T1000 (cell line): ENCODE results near the gene SELE.
"Not testable (repeated sequence)": the region's sequence is repeated elsewhere in the genome, so short reads cannot be mapped to it uniquely, and the experiment has no call there.

Experiments used
- DNase-seq: peaks from one replicate; lab custom pipeline; 2025; ENCODE audit warnings: mixed read lengths; lab: John Stamatoyannopoulos, UW

SELE gene

GRCh38 chr1:169683661-169684060 lies 50.2 kb downstream of the SELE start:
- DNase-seq: no peak

GRCh38 chr1:169683168-169683567 lies 50.7 kb downstream of the SELE start:
- not testable (repeated sequence) for DNase-seq

- no peak for DNase-seq
These were observed 51.8 kb downstream of the SELE start for GRCh38 chr1:169682071-169682470.

- no peak for DNase-seq
These were observed 52.7 kb downstream of the SELE start for GRCh38 chr1:169681140-169681539.

- no peak for DNase-seq
These were observed 53.4 kb downstream of the SELE start for GRCh38 chr1:169680377-169681019.

- DNase-seq: no peak
These were observed 54.2 kb downstream of the SELE start for GRCh38 chr1:169679692-169680091.

GRCh38 chr1:169676001-169676400 lies 57.9 kb downstream of the SELE start:
- DNase-seq: no peak
